ENCODE data around the gene CNGB1.

GRCh38 chr16:57949013-57949412, 21.9 kb downstream of the CNGB1 start:
- TF ChIP-seq, protein P1, sequence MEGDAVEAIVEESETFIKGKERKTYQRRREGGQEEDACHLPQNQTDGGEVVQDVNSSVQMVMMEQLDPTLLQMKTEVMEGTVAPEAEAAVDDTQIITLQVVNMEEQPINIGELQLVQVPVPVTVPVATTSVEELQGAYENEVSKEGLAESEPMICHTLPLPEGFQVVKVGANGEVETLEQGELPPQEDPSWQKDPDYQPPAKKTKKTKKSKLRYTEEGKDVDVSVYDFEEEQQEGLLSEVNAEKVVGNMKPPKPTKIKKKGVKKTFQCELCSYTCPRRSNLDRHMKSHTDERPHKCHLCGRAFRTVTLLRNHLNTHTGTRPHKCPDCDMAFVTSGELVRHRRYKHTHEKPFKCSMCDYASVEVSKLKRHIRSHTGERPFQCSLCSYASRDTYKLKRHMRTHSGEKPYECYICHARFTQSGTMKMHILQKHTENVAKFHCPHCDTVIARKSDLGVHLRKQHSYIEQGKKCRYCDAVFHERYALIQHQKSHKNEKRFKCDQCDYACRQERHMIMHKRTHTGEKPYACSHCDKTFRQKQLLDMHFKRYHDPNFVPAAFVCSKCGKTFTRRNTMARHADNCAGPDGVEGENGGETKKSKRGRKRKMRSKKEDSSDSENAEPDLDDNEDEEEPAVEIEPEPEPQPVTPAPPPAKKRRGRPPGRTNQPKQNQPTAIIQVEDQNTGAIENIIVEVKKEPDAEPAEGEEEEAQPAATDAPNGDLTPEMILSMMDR (conservative IDR thresholded peaks at IDR 0.05 in 1 of 2, IDR thresholded peaks at IDR 0.05 in 1 of 2; ENCODE audit: extremely low read depth in 1 of 2, insufficient read depth in 1 of 2, low read depth in 1 of 2, low read length in 2 of 2) = no peak
- no peak for TF ChIP-seq EZH2 (IDR thresholded peaks at IDR 0.05; ENCODE audit: borderline replicate concordance, low read length)

Measured in mammary epithelial cell (primary cell).